Activated CD4-positive, alpha-beta T cell treated with anti-CD3 and anti-CD28 coated beads for 36 hours (primary cell): Measurements from ENCODE around the gene PLCB1. TPM values are rescaled to one million over a fixed set of nuclear protein-coding genes. Genes with fewer than 3 reads are reported as not detected.

ENCODE experiments used
- ATAC-seq: fragments of 200-7000 bp; cut with Tn5 transposase; one replicate; pipeline ENCODE4 v1.10.0; 2021; ENCODE audit warnings: mild to moderate bottlenecking, moderate library complexity
- CTCF ChIA-PET: fragments of 350-600 bp; sonication (Branson Sonifier 250); formaldehyde crosslinking; loops from one replicate; lab custom pipeline; 2021; ENCODE audit warnings: antibody characterized with exemption; lab: Charles Lee
- POLR2A ChIA-PET: fragments of 350-600 bp; sonication (Branson Sonifier 250); formaldehyde crosslinking; loops from one replicate; lab custom pipeline; 2021; ENCODE audit warnings: antibody characterized with exemption, inconsistent platforms; lab: Charles Lee
- DNase-seq: peaks from one replicate; pipeline ENCODE4 v3.0.0-alpha.2; 2020
- H3K27ac Mint-ChIP-seq: one replicate; pipeline ENCODE4 v1.8.0; 2021; ENCODE audit warnings: mixed read lengths
- H3K27me3 Mint-ChIP-seq: one replicate; pipeline ENCODE4 v1.8.0; 2021; ENCODE audit warnings: mixed read lengths
- H3K36me3 Mint-ChIP-seq: one replicate; pipeline ENCODE4 v1.8.0; 2021; ENCODE audit warnings: low read depth, mixed read lengths
- H3K4me1 Mint-ChIP-seq: one replicate; pipeline ENCODE4 v1.8.0; 2021; ENCODE audit warnings: mixed read lengths
- H3K4me3 Mint-ChIP-seq: one replicate; pipeline ENCODE4 v1.8.0; 2021; ENCODE audit warnings: mild to moderate bottlenecking, moderate library complexity, mixed read lengths
- H3K9me3 Mint-ChIP-seq: one replicate; pipeline ENCODE4 v1.8.0; 2021; ENCODE audit warnings: low read depth, mixed read lengths
- intact Hi-C, 2 experiments: fragments of 100-400 bp; cut with DNase I in 1 of 2; cut with micrococcal nuclease in 1 of 2; formaldehyde crosslinking; loops; one replicate each; pipeline versions ENCODE4 v1.14.2 to v1.15.1; 2022 to 2024; cut with DNase I, micrococcal nuclease
- total RNA-seq, 2 experiments: library from RNA; stranded (reverse); gene quantifications; one replicate each; pipeline ENCODE4 v1.2.3, GENCODE V29; 2021

Gene PLCB1
- total RNA-seq, 2 experiments from 2014 or later = 1.4 to 1.5 TPM

DNA sequence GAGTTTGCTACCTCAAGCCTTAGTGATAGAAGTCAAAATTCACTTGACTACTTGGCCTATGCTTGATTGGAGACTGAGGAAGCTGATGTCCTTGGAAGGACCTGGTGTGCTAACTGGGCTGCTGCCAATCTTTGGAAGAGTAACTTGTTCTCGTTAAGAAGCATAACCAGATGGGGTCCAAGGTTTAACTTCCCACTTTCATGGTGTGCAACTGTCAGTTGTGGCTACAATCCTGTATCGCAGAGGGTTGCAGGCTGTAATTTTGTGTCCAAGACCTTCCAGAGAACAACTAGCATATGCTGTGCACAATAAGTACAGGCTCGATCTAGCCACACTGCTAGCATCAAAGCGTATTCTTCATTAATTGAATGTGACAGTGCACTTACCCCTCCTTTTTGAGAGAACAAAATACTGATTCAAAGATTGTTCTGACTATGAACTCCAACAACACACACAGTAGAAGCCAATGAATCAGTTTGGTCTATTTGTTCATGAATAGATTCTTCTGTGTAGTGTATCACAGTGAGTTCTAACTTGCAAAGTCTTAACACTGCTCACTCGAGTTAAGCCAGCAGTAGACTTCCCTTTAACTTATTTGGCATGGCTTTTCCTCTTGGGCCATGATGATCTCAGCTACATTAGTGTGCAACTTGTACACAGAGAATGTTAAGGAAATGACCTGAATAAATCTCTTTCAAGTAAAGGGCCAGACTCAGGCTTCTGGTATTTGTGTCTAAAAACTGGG is 15.8 kb upstream of the PLCB1 start:
- POLR2A ChIA-PET = no interaction called here
- H3K27ac Mint-ChIP-seq = no peak overlapping the region
- CTCF ChIA-PET = no interaction called here
- no peak for ATAC-seq
- DNase-seq = no peak
- intact Hi-C loops = no loop called here
- H3K27me3 Mint-ChIP-seq = peaks cover 5% of the 10 kb centered on the region
- no peaks in the 10 kb centered on the region for H3K9me3 Mint-ChIP-seq
- no peak overlapping the region for H3K4me3 Mint-ChIP-seq
- no peaks in the 10 kb centered on the region for H3K36me3 Mint-ChIP-seq
- no peaks in the 10 kb centered on the region for H3K4me1 Mint-ChIP-seq

DNA sequence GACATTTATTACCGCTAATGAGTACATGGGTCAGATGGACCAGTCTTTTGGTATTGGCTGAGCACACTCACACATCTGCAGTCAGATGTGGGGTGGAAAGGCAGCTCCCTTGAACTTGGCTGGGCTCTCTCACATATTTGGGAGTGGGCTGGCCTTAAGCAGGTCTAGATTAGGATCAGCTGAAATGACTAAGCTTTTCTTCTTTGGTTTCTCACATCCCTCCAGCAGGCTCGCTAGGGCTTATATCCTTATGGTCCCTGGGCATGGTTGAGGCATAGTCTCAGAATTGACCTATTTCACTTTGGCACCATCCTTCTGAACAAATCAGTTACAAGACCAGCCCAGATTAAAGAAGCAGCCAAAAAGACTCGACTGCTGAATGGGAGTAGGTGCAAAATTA is 14.4 kb upstream of the PLCB1 start:
- ChIA-PET CTCF (no interaction called here), POLR2A (no interaction called here)
- Mint-ChIP-seq H3K27ac (no peak overlapping the region), H3K4me3 (no peak overlapping the region), H3K27me3 (peaks cover 5% of the 10 kb centered on the region), H3K9me3 (no peaks in the 10 kb centered on the region), H3K36me3 (no peaks in the 10 kb centered on the region), H3K4me1 (no peaks in the 10 kb centered on the region)
- ATAC-seq = no peak
- DNase-seq = no peak
- intact Hi-C loops = no loop called here

DNA sequence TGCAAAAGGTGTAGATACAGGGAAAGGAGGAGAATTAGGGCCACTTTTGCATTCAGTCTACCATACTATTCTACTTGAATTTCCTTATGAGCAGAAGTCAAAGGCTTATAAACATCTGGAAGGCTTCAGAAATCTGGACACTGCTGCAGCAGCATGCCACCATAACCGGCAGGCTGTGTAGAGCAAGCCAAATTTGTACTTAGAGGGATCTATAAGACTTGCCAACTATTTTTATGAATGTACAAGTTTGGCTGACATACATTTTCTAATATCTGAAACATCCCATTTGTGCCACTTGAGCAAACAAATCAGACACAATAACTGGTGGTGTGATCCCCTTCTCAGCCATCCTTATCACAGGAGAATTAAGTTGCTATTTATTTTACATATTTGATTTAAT is 14.0 kb upstream of the PLCB1 start:
- DNase-seq = no peak
- Mint-ChIP-seq H3K27me3 (peaks cover 5% of the 10 kb centered on the region), H3K27ac (no peak overlapping the region), H3K9me3 (no peaks in the 10 kb centered on the region), H3K4me3 (no peak overlapping the region), H3K36me3 (no peaks in the 10 kb centered on the region), H3K4me1 (no peaks in the 10 kb centered on the region)
- POLR2A ChIA-PET = no interaction called here
- no peak for ATAC-seq
- CTCF ChIA-PET = no interaction called here
- intact Hi-C loops = no loop called here

GRCh38 chr20:8118760-8119159 is 13.3 kb upstream of the PLCB1 start:
- peaks cover 5% of the 10 kb centered on the region for H3K27me3 Mint-ChIP-seq
- CTCF ChIA-PET = no interaction called here
- no peaks in the 10 kb centered on the region for H3K4me1 Mint-ChIP-seq
- H3K27ac Mint-ChIP-seq = no peak overlapping the region
- no peak overlapping the region for H3K4me3 Mint-ChIP-seq
- H3K9me3 Mint-ChIP-seq = no peaks in the 10 kb centered on the region
- POLR2A ChIA-PET = no interaction called here
- DNase-seq (no peak), ATAC-seq (no peak)
- intact Hi-C loops = no loop called here
- no peaks in the 10 kb centered on the region for H3K36me3 Mint-ChIP-seq

GRCh38 chr20:8121666-8122065 is 10.4 kb upstream of the PLCB1 start:
- CTCF ChIA-PET = interaction anchor here (0.8 to 1.6 kb wide), 2 partner anchors 50 to 270 kb away, joined by 3 to 4 read pairs; no protein-coding TSS in a partner anchor

GRCh38 chr20:8124639-8125038 is 7.4 kb upstream of the PLCB1 start:
- POLR2A ChIA-PET = no interaction called here
- H3K27me3 Mint-ChIP-seq = peaks cover 6% of the 10 kb centered on the region
- DNase-seq = no peak
- H3K4me3 Mint-ChIP-seq = no peak overlapping the region
- H3K36me3 Mint-ChIP-seq = no peaks in the 10 kb centered on the region
- no peak for ATAC-seq
- H3K27ac Mint-ChIP-seq = no peak overlapping the region
- H3K4me1 Mint-ChIP-seq = peaks cover 4% of the 10 kb centered on the region
- CTCF ChIA-PET = interaction anchor here (1.5 kb wide), 1 partner anchor 598 kb away, joined by 4 read pairs; no protein-coding TSS in a partner anchor
- H3K9me3 Mint-ChIP-seq = no peaks in the 10 kb centered on the region
- intact Hi-C loops = no loop called here

More at GRCh38 chr20:8121666-8122065, 10.4 kb upstream of the PLCB1 start:
- H3K4me3 Mint-ChIP-seq = no peak overlapping the region
- ATAC-seq (no peak), DNase-seq (no peak)
- H3K27me3 Mint-ChIP-seq = peaks cover 7% of the 10 kb centered on the region
- H3K9me3 Mint-ChIP-seq = no peaks in the 10 kb centered on the region
- H3K36me3 Mint-ChIP-seq = no peaks in the 10 kb centered on the region
- POLR2A ChIA-PET = no interaction called here
- H3K4me1 Mint-ChIP-seq = no peaks in the 10 kb centered on the region
- no peak overlapping the region for H3K27ac Mint-ChIP-seq
- intact Hi-C loops = no loop called here

DNA sequence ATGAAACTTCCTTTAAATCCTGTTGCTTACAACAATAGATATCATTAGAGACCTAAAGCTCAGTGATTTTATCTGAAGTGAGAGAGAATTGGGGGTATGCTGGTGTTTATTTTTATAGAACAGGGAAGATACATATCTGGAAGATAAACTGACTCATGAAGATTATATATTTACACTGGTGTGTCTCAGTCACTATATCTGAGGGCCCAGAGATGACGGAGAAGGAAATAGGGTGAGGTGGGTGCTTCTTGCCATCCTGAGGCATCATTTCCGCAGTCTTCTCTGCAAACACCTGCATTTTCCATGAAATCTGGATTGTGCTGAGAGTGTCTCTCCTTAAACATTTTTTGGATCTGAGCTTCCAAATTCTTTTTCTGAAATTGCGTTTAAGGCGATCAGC is 5.9 kb upstream of the PLCB1 start:
- ChIA-PET POLR2A (no interaction called here), CTCF (interaction anchor here (0.6 to 1.2 kb wide), 3 partner anchors 177 to 596 kb away, joined by 3 to 6 read pairs (median 5); no protein-coding TSS in a partner anchor)
- intact Hi-C loops = no loop called here
- Mint-ChIP-seq H3K27ac (no peak overlapping the region), H3K4me3 (no peak overlapping the region), H3K27me3 (peaks cover 13% of the 10 kb centered on the region), H3K4me1 (peaks cover 4% of the 10 kb centered on the region), H3K36me3 (no peaks in the 10 kb centered on the region), H3K9me3 (no peaks in the 10 kb centered on the region)
- ATAC-seq (no peak), DNase-seq (no peak)

DNA sequence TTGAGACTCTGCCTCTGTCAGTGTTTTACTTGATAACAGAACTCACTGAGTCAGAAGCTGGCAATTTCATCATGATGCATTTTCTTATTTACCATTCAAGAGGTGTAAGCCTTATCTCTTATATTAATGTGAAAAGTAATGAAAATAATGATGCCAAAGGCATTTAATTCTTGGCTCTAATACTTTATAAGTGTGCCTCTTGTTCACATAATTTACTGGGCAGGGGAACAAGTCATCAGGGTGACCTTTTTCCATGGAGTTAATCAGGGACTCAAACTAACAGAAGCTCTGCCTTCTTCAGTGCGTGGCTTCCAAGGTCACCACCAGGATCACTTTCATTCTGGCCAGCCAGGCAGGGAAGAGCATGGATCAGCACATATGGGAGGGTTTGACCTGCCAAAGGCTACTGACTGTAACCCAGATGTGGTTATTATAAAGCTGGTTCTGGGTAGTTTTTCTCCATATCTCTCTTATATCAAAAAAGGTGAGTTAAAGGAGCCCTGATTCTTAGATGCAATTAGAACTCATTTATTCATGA is 5.2 kb upstream of the PLCB1 start:
- no peak overlapping the region for H3K27ac Mint-ChIP-seq
- peaks cover 16% of the 10 kb centered on the region for H3K27me3 Mint-ChIP-seq
- DNase-seq (no peak), ATAC-seq (no peak)
- H3K4me3 Mint-ChIP-seq = no peak overlapping the region
- intact Hi-C loops = no loop called here
- peaks cover 8% of the 10 kb centered on the region for H3K4me1 Mint-ChIP-seq
- ChIA-PET CTCF (interaction anchor here (0.6 to 0.8 kb wide), 3 partner anchors 356 to 595 kb away, joined by 3 to 5 read pairs (median 3); no protein-coding TSS in a partner anchor), POLR2A (interaction anchor here (0.6 kb wide), 1 partner anchor 8 kb away, joined by 4 read pairs; no protein-coding TSS in a partner anchor)
- no peaks in the 10 kb centered on the region for H3K36me3 Mint-ChIP-seq
- H3K9me3 Mint-ChIP-seq = no peaks in the 10 kb centered on the region

DNA sequence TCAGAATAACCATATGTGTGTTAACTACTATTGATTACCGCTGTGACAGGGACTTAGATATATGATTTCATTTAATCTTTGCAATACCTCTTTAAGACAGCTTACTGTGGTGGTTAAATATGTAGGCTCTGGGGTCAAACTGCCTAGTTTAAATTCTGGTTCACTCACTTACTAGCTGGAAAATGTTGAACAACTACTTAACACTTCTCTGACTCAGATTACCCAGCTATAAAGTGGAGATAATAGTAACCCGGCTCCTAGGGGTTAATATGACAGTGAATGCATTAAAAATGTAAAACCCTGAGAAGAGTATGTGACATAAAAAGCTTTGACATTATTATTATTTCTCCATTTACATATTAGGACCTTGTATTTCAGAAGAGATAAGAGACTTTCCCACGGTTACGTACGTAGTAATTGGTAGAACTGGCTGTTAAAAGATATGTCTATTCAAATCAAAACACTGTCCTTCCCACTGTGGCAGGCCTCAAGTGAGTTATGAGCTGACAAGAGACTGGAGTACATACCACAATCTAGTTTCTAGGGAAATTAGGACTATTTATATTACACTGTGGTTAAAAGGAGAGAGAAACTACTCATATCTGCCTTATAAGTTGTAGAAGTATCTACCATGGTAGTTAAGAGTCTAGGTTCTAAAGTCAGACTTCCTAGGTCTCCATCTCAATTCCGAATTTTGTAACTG is 4.4 kb upstream of the PLCB1 start:
- DNase-seq = peak; percentile 37
- peak; percentile 24 for ATAC-seq
- ChIA-PET POLR2A (no interaction called here), CTCF (interaction anchor here (0.6 to 1.4 kb wide), 4 partner anchors 10 to 595 kb away, joined by 3 to 6 read pairs (median 3); no protein-coding TSS in a partner anchor)
- Mint-ChIP-seq H3K4me3 (no peak overlapping the region), H3K36me3 (no peaks in the 10 kb centered on the region), H3K9me3 (no peaks in the 10 kb centered on the region), H3K4me1 (peaks cover 8% of the 10 kb centered on the region), H3K27ac (no peak overlapping the region), H3K27me3 (peaks cover 16% of the 10 kb centered on the region)
- intact Hi-C loops = no loop called here

GRCh38 chr20:8128291-8129060 is 3.6 kb upstream of the PLCB1 start:
- Mint-ChIP-seq H3K27ac (no peak overlapping the region), H3K9me3 (no peaks in the 10 kb centered on the region), H3K27me3 (peaks cover 23% of the 10 kb centered on the region), H3K4me1 (peaks cover 16% of the 10 kb centered on the region), H3K36me3 (no peaks in the 10 kb centered on the region), H3K4me3 (no peak overlapping the region)
- ATAC-seq = no peak
- no peak for DNase-seq
- CTCF ChIA-PET = interaction anchor here (0.6 to 1.4 kb wide), 5 partner anchors 9 to 594 kb away, joined by 3 to 6 read pairs (median 3); no protein-coding TSS in a partner anchor
- intact Hi-C loops = no loop called here
- POLR2A ChIA-PET = no interaction called here
